ENCODE results near the gene REG1B.

REG1B gene, protein sequence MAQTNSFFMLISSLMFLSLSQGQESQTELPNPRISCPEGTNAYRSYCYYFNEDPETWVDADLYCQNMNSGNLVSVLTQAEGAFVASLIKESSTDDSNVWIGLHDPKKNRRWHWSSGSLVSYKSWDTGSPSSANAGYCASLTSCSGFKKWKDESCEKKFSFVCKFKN

GRCh38 chr2:79087785-79088364, at the start of gene REG1B:
Gene REG1B, minus strand, starts transcription at chr2:79087993. Its CDS starts 381 bp downstream, at chr2:79087612.
- Mint-ChIP-seq H3K4me1 (ENCODE audit: low read depth) (no peaks in the 10 kb centered on the region), H3K27ac (no peak within 1 kb of the TSS), H3K9me3 (peaks cover 8% of the 10 kb centered on the region), H3K4me3 (no peak within 1 kb of the TSS), H3K27me3 (no peaks in the 10 kb centered on the region), H3K36me3 (ENCODE audit: low read depth) (no peaks in the 10 kb centered on the region)
- no peak for DNase-seq

GRCh38 chr2:79131687-79132086, 43.9 kb upstream of the REG1B start:
- H3K4me3 Mint-ChIP-seq: no peak overlapping the region
- DNase-seq: no peak
- H3K4me1 Mint-ChIP-seq (ENCODE audit: low read depth): no peaks in the 10 kb centered on the region

GRCh38 chr2:79129804-79130203, 42.0 kb upstream of the REG1B start:
- Mint-ChIP-seq H3K36me3 (ENCODE audit: low read depth) (no peaks in the 10 kb centered on the region), H3K27ac (no peak overlapping the region), H3K27me3 (no peaks in the 10 kb centered on the region), H3K4me1 (ENCODE audit: low read depth) (no peaks in the 10 kb centered on the region), H3K4me3 (no peak overlapping the region), H3K9me3 (peaks cover 18% of the 10 kb centered on the region)
- no peak for DNase-seq

More at GRCh38 chr2:79131687-79132086, 43.9 kb upstream of the REG1B start:
- H3K27me3 Mint-ChIP-seq: no peaks in the 10 kb centered on the region
- no peaks in the 10 kb centered on the region for H3K36me3 Mint-ChIP-seq (ENCODE audit: low read depth)
- peaks cover 18% of the 10 kb centered on the region for H3K9me3 Mint-ChIP-seq
- H3K27ac Mint-ChIP-seq: no peak overlapping the region

DNA sequence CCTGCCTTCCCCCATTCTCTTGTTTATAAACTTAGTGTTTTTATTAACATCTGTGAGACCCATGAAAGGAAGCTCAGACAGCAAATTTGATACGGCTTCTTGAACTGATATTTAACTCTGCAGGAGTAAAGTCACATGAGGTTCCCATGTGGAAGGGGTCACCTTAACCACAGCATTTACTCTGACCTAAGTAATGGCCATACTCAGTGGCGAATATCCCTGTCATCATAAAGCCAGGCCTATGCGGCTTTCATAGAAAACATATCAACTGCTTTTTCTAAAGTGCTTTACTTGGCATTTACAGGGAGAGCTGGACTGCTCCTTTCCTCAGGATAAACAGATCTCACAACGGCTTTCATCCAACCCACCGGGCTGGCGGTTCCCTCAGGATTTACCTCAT, 41.5 kb upstream of the REG1B start:
- no peak overlapping the region for H3K27ac Mint-ChIP-seq
- no peaks in the 10 kb centered on the region for H3K27me3 Mint-ChIP-seq
- H3K4me3 Mint-ChIP-seq: no peak overlapping the region
- peaks cover 18% of the 10 kb centered on the region for H3K9me3 Mint-ChIP-seq
- H3K4me1 Mint-ChIP-seq (ENCODE audit: low read depth): no peaks in the 10 kb centered on the region
- DNase-seq: no peak
- H3K36me3 Mint-ChIP-seq (ENCODE audit: low read depth): no peaks in the 10 kb centered on the region

- Mint-ChIP-seq H3K9me3 (peaks cover 13% of the 10 kb centered on the region), H3K4me1 (ENCODE audit: low read depth) (no peaks in the 10 kb centered on the region), H3K36me3 (ENCODE audit: low read depth) (no peaks in the 10 kb centered on the region), H3K27me3 (no peaks in the 10 kb centered on the region), H3K4me3 (no peak overlapping the region), H3K27ac (no peak overlapping the region)
- DNase-seq: no peak
Observed at GRCh38 chr2:79128406-79128805, 40.6 kb upstream of the REG1B start.

DNA sequence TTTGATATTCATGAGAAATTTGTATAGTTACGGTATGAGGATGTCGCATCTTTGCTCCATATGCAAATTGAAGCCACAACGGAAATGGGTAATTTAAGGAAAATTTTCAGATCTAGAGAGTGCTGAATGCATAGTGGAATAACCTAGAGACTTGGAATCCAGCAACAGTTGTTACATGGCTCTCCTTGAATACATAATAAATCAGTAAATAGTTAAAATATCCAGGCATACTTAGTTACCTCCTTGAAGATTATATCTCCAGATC, 37.9 kb upstream of the REG1B start:
- Mint-ChIP-seq H3K27ac (no peak overlapping the region), H3K36me3 (ENCODE audit: low read depth) (no peaks in the 10 kb centered on the region), H3K9me3 (peaks cover 12% of the 10 kb centered on the region), H3K27me3 (no peaks in the 10 kb centered on the region), H3K4me3 (no peak overlapping the region), H3K4me1 (ENCODE audit: low read depth) (no peaks in the 10 kb centered on the region)
- no peak for DNase-seq

GRCh38 chr2:79124907-79125720, 37.3 kb upstream of the REG1B start:
- Mint-ChIP-seq H3K27ac (no peak overlapping the region), H3K36me3 (ENCODE audit: low read depth) (no peaks in the 10 kb centered on the region), H3K27me3 (no peaks in the 10 kb centered on the region)

DNA sequence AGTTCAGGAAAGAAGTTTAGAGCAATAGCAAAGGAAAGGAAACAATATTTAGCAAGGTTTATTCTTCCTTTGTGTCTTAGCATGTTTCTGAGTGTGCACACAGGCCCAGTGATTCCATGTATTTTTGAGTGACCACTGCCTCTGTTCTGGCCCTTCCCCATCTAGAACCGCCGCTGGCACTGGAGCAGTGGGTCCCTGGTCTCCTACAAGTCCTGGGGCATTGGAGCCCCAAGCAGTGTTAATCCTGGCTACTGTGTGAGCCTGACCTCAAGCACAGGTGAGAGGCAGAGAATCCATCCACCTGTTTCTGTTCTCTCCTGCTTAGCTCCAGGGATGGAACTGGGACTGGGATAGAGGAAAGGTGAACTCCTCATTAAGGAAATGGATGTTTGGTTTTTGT, 34.9 kb upstream of the REG1B start:
- Mint-ChIP-seq H3K36me3 (ENCODE audit: low read depth) (no peaks in the 10 kb centered on the region), H3K4me3 (no peak overlapping the region), H3K27me3 (no peaks in the 10 kb centered on the region), H3K4me1 (ENCODE audit: low read depth) (no peaks in the 10 kb centered on the region), H3K27ac (no peak overlapping the region), H3K9me3 (peaks cover 9% of the 10 kb centered on the region)
- DNase-seq: no peak

More at GRCh38 chr2:79124907-79125720, 37.3 kb upstream of the REG1B start:
- no peak for DNase-seq
- H3K4me3 Mint-ChIP-seq: no peak overlapping the region
- H3K9me3 Mint-ChIP-seq: peaks cover 7% of the 10 kb centered on the region
- H3K4me1 Mint-ChIP-seq (ENCODE audit: low read depth): no peaks in the 10 kb centered on the region

GRCh38 chr2:79120194-79120713, 32.5 kb upstream of the REG1B start, which contains the start of gene REG1A:
Gene REG1A, plus strand, starts transcription at chr2:79120488. Its CDS starts 374 bp downstream, at chr2:79120862.
- Mint-ChIP-seq H3K4me3 (no peak within 1 kb of the TSS), H3K27ac (no peak within 1 kb of the TSS), H3K36me3 (ENCODE audit: low read depth) (no peaks in the 10 kb centered on the region), H3K9me3 (peaks cover 9% of the 10 kb centered on the region), H3K4me1 (ENCODE audit: low read depth) (no peaks in the 10 kb centered on the region), H3K27me3 (no peaks in the 10 kb centered on the region)
- DNase-seq: no peak

GRCh38 chr2:79116997-79117928, 29.5 kb upstream of the REG1B start:
- H3K36me3 Mint-ChIP-seq (ENCODE audit: low read depth): no peaks in the 10 kb centered on the region
- no peaks in the 10 kb centered on the region for H3K4me1 Mint-ChIP-seq (ENCODE audit: low read depth)
- no peak overlapping the region for H3K27ac Mint-ChIP-seq
- H3K27me3 Mint-ChIP-seq: no peaks in the 10 kb centered on the region
- no peak overlapping the region for H3K4me3 Mint-ChIP-seq
- no peak for DNase-seq
- H3K9me3 Mint-ChIP-seq: peaks cover 14% of the 10 kb centered on the region

GRCh38 chr2:79114797-79115494, 27.2 kb upstream of the REG1B start:
- H3K9me3 Mint-ChIP-seq: peaks cover 14% of the 10 kb centered on the region

GRCh38 chr2:79112269-79112668, 24.5 kb upstream of the REG1B start:
- Mint-ChIP-seq H3K4me1 (ENCODE audit: low read depth) (no peaks in the 10 kb centered on the region), H3K27ac (no peak overlapping the region)

More at GRCh38 chr2:79114797-79115494, 27.2 kb upstream of the REG1B start:
- Mint-ChIP-seq H3K4me3 (no peak overlapping the region), H3K27ac (no peak overlapping the region), H3K4me1 (ENCODE audit: low read depth) (no peaks in the 10 kb centered on the region), H3K27me3 (no peaks in the 10 kb centered on the region), H3K36me3 (ENCODE audit: low read depth) (no peaks in the 10 kb centered on the region)
- no peak for DNase-seq

DNA sequence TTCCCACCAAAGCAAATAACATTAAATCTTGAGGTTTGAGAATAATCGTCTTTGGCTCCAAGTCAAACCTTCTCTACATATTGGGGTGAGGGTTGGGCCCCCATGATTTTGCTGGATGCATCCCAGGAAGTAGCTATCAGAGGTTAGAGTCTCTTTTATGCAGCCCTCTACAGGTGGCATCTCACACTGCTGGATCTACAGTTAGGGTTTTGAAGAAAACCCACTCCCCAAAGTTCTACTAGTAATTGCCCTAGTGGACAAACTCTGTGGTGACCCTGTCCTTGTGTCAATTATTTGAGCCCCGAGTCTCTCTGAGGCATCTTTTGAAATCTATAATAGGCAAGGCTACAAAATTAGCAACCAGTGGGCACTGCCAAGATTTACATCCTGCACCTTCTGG, 17.5 kb upstream of the REG1B start:
- no peaks in the 10 kb centered on the region for H3K36me3 Mint-ChIP-seq (ENCODE audit: low read depth)
- H3K27me3 Mint-ChIP-seq: no peaks in the 10 kb centered on the region
- H3K27ac Mint-ChIP-seq: no peak overlapping the region
- no peaks in the 10 kb centered on the region for H3K4me1 Mint-ChIP-seq (ENCODE audit: low read depth)
- H3K9me3 Mint-ChIP-seq: peaks cover 11% of the 10 kb centered on the region
- no peak overlapping the region for H3K4me3 Mint-ChIP-seq
- DNase-seq: no peak

More at GRCh38 chr2:79112269-79112668, 24.5 kb upstream of the REG1B start:
- DNase-seq: no peak
- no peaks in the 10 kb centered on the region for H3K27me3 Mint-ChIP-seq
- H3K9me3 Mint-ChIP-seq: peaks cover 9% of the 10 kb centered on the region
- H3K36me3 Mint-ChIP-seq (ENCODE audit: low read depth): no peaks in the 10 kb centered on the region
- no peak overlapping the region for H3K4me3 Mint-ChIP-seq

DNA sequence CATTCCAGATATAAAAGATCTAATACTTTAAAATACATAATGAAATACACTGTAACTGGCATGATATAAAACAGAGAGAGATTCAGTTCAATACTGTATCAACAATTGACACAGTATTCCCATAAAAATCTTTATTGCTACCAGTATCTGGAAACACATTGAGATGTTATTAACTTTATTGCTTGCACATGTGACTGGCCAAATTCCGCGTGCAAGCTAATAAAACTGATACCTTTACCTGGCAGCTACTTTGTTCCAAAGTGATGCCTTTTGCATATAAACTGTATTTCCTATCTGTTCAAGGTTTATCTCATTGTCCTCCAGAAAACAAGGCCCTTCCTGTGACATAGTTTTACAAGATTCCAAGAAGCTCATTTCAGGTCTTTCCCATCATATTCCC, 15.4 kb upstream of the REG1B start:
- Mint-ChIP-seq H3K27ac (no peak overlapping the region), H3K4me1 (ENCODE audit: low read depth) (no peaks in the 10 kb centered on the region), H3K36me3 (ENCODE audit: low read depth) (no peaks in the 10 kb centered on the region), H3K4me3 (no peak overlapping the region), H3K27me3 (no peaks in the 10 kb centered on the region), H3K9me3 (peaks cover 16% of the 10 kb centered on the region)
- DNase-seq: no peak
